K562 (cell line): ENCODE results near the gene ASCL3. TPM values are rescaled to one million over a fixed set of nuclear protein-coding genes. Genes with fewer than 3 reads are reported as not detected.

Experiments used
- CBX3 ChIP-seq, 2 experiments: IDR thresholded peaks; 1 replicate in 1 of 2; 2 replicates in 1 of 2; pipeline ENCODE4 v1.6.1; 2012; ENCODE audit warnings: inconsistent platforms in 2 of 2, low read length in 2 of 2, borderline replicate concordance in 1 of 2, control low read depth in 1 of 2
- CC2D1A ChIP-seq: fragments of 450-650 bp; IDR thresholded peaks from 2 replicates; pipeline ENCODE4 v1.6.1; 2017; ENCODE audit warnings: mild to moderate bottlenecking
- CEBPB ChIP-seq: fragments of 450-650 bp; IDR thresholded peaks from 2 replicates; pipeline ENCODE4 v1.6.1; 2016; ENCODE audit warnings: missing genetic modification characterization, missing compliant biosample characterization
- CXXC5 ChIP-seq: fragments of 250-450 bp; sonication (Bioruptor Pico); IDR thresholded peaks from 2 replicates; pipeline ENCODE4 v1.8.0; 2022; ENCODE audit warnings: inconsistent platforms, mild to moderate bottlenecking, moderate library complexity
- EWSR1 ChIP-seq: fragments of 450-650 bp; IDR thresholded peaks from 2 replicates; pipeline ENCODE4 v1.6.1; 2018; ENCODE audit warnings: borderline replicate concordance, mild to moderate bottlenecking, low read depth, moderate library complexity; ENCODE audit not compliant: partially characterized antibody
- FOXA3 ChIP-seq, 2 experiments: fragments of 450-650 bp in 1 of 2; sonication (generic) in 1 of 2; formaldehyde crosslinking; IDR thresholded peaks in 1 of 2; conservative IDR thresholded peaks in 1 of 2; 2 replicates each; pipeline versions ENCODE4 v1.4.0 to v1.8.0; 2020 to 2022; ENCODE audit warnings: mild to moderate bottlenecking in 2 of 2, missing genetic modification reagents in 1 of 2
- HNRNPH1 ChIP-seq: fragments of 200-400 bp; formaldehyde crosslinking; optimal IDR thresholded peaks from 2 replicates; pipeline ENCODE3; 2017; ENCODE audit warnings: low read depth, mild to moderate bottlenecking, low read length, moderate library complexity
- MEF2A ChIP-seq: IDR thresholded peaks from 2 replicates; pipeline ENCODE4 v1.6.1; 2011; ENCODE audit warnings: low read depth, mild to moderate bottlenecking, low read length, moderate library complexity; ENCODE audit not compliant: control insufficient read depth
- MTA1 ChIP-seq: fragments of 450-650 bp; IDR thresholded peaks from 2 replicates; pipeline ENCODE4 v1.6.1; 2017; ENCODE audit warnings: borderline replicate concordance
- MYNN ChIP-seq, 2 experiments: sonication (generic); formaldehyde crosslinking in 1 of 2; IDR thresholded peaks; 2 replicates each; pipeline versions ENCODE4 v1.5.0 to v1.6.1; 2016 to 2020; ENCODE audit warnings: antibody characterized with exemption in 1 of 2, missing genetic modification reagents in 1 of 2
- NCOA4 ChIP-seq: fragments of 450-650 bp; IDR thresholded peaks from 2 replicates; pipeline ENCODE4 v1.6.1; 2018; ENCODE audit warnings: mild to moderate bottlenecking; ENCODE audit not compliant: partially characterized antibody
- PHF8 ChIP-seq: fragments of 200-600 bp; sonication (generic); IDR thresholded peaks from 2 replicates; pipeline ENCODE4 v1.6.1; 2012; ENCODE audit warnings: mixed run types, mild to moderate bottlenecking, inconsistent platforms, low read length, moderate library complexity, borderline replicate concordance
- SLC30A9 ChIP-seq: fragments of 250-450 bp; sonication (Bioruptor Pico); IDR thresholded peaks from 2 replicates; pipeline ENCODE4 v1.8.0; 2022; ENCODE audit warnings: mild to moderate bottlenecking, moderate library complexity
- SMARCC2 ChIP-seq: fragments of 450-650 bp; IDR thresholded peaks from 2 replicates; pipeline ENCODE4 v1.6.1; 2017; ENCODE audit warnings: antibody characterized with exemption, moderate library complexity, mild to moderate bottlenecking, low read depth
- TCF3 ChIP-seq: sonication (generic); formaldehyde crosslinking; IDR thresholded peaks from 2 replicates; pipeline ENCODE4 v1.4.0; 2020; ENCODE audit warnings: mild to moderate bottlenecking, missing genetic modification reagents
- ZBTB8A ChIP-seq: fragments of 450-650 bp; IDR thresholded peaks from 2 replicates; pipeline ENCODE4 v1.6.1; 2018; ENCODE audit warnings: mild to moderate bottlenecking, moderate library complexity; ENCODE audit not compliant: partially characterized antibody
- ZC3H4 ChIP-seq: sonication (generic); formaldehyde crosslinking; IDR thresholded peaks from 2 replicates; pipeline ENCODE4 v1.9.0; 2021; ENCODE audit warnings: missing genetic modification reagents, borderline replicate concordance
- ZFPM2 ChIP-seq: fragments of 250-450 bp; sonication (Bioruptor Pico); IDR thresholded peaks from 2 replicates; pipeline ENCODE4 v1.5.1; 2022; ENCODE audit warnings: mild to moderate bottlenecking
- ZKSCAN3 ChIP-seq: fragments of 250-450 bp; sonication (Bioruptor Pico); IDR thresholded peaks from 2 replicates; pipeline ENCODE4 v1.4.0; 2020
- ZNF408 ChIP-seq: fragments of 250-450 bp; sonication (Bioruptor Pico); IDR thresholded peaks from 2 replicates; pipeline ENCODE4 v1.4.0; 2020; ENCODE audit warnings: low read depth, mild to moderate bottlenecking, moderate library complexity
- polyA plus RNA-seq, 8 experiments: library from polyadenylated mRNA; depleted of rRNA in 4 of 8; stranded (reverse) in 5 of 8; unstranded in 3 of 8; fragments of >200 nt; fragmentation: Nextera tagmentation in 2 of 8; fragmentation: Illumina TruSeq in 1 of 8; extraction: Ambion mirVana in 2 of 8; extraction: Trizol in 1 of 8; gene quantifications; 2 replicates each; pipeline versions ENCODE4 v1.2.1 to v1.2.3, GENCODE V29; 2011 to 2014; ENCODE audit warnings: inconsistent platforms in 1 of 8, missing spikeins in 1 of 8
- total RNA-seq, 7 experiments: library from RNA; depleted of rRNA in 6 of 7; stranded (reverse); fragments of >200 nt in 6 of 7; fragmentation: Illumina TruSeq in 2 of 7; extraction: Trizol in 2 of 7; gene quantifications; 2 replicates each; pipeline versions ENCODE4 v1.2.1 to v1.2.3, GENCODE V29; 2011 to 2021; ENCODE audit warnings: low replicate concordance in 1 of 7
- TF ChIP-seq, protein P1 (sequence below): fragments of 250-450 bp; sonication (Bioruptor Pico); IDR thresholded peaks from 2 replicates; pipeline ENCODE4 v1.5.0; 2020; ENCODE audit warnings: mild to moderate bottlenecking, borderline replicate concordance
- TF ChIP-seq, protein P2 (sequence below): fragments of 450-650 bp; IDR thresholded peaks from 2 replicates; pipeline ENCODE4 v1.6.1; 2016; ENCODE audit warnings: antibody characterized with exemption

The ASCL3 gene
- total and polyA plus RNA-seq, 9 of the 15 experiments (the other 6 are each of a cell fraction or from before 2014, with no cell fraction given), result not detected

DNA sequence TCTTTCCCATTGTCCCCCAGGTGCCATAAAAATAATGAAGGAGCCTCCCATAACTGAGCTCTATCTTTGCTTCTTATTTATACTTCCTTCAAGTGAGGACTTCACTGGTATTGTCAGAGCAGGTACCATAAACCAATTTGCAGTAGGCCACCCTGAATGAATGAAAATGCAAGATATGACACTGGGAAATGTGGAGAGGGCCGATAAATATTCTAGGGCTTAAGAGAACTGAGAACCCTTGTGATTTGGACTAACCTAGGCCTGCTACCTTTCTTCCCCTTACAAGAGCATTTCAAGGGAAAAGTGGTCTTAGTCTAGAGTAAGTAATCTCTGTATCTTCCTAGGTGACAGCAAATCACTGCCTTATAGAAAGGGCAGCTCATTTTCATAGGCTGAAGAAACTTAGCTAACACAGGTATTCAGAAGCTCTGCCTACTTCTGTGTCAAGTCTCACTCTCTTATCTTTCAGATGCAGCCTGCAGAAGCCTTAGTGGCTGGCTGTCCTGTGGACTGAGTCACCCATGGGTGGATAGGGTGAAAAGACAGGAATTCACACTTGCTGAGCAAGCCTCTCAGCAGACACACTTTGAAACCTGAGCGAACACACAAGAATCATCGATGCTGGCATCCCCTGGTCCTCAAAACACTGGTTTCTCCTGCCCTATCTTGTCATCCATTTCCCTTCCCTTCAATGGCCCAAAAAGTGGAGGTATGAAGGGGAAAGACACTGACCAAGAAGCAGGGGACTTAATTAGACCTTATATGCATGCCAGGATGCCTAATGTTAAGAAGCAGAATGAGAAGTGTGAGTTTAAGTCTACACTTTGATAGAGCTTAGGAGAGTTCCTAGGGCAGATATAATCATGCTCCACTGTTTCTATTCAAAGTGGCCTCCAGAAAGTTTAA lies 45.8 kb upstream of the ASCL3 start (continued):
- TF ChIP-seq NCOA4 (peak; percentile 52), ZC3H4 (CRISPR knock-in tag) (no peak), EWSR1 (no peak), ZNF408 (CRISPR knock-in tag) (no peak), MEF2A (no peak), MTA1 (peak; percentile 68; the same call in 1 of the 2 replicates), CEBPB (tag) (no peak), ZBTB8A (no peak), ZKSCAN3 (no peak), MYNN (IDR thresholded peaks at IDR 0.05) (peak; percentile 63; the same call in 1 of the 2 replicates), MYNN (CRISPR knock-in tag; IDR thresholded peaks at IDR 0.05) (no peak), SMARCC2 (peak; percentile 96), ZFPM2 (no peak), CXXC5 (CRISPR knock-in tag) (no peak), TCF3 (CRISPR knock-in tag) (peak; percentile 96), PHF8 (no peak; the same call in 1 of the 2 replicates), SLC30A9 (no peak), CC2D1A (peak; percentile 69; the same call in 1 of the 2 replicates), CBX3 (IDR thresholded peaks at IDR 0.05; ENCODE audit: borderline replicate concordance in 1 of 2, low read length in 2 of 2) (peak in 1 of 2 experiments; percentile 80; a peak in 1 of 3 replicates), HNRNPH1 (no peak), FOXA3 (CRISPR knock-in tag; conservative IDR thresholded peaks at IDR 0.05 in 1 of 2, IDR thresholded peaks at IDR 0.05 in 1 of 2) (no peak)
- TF ChIP-seq, protein P1, sequence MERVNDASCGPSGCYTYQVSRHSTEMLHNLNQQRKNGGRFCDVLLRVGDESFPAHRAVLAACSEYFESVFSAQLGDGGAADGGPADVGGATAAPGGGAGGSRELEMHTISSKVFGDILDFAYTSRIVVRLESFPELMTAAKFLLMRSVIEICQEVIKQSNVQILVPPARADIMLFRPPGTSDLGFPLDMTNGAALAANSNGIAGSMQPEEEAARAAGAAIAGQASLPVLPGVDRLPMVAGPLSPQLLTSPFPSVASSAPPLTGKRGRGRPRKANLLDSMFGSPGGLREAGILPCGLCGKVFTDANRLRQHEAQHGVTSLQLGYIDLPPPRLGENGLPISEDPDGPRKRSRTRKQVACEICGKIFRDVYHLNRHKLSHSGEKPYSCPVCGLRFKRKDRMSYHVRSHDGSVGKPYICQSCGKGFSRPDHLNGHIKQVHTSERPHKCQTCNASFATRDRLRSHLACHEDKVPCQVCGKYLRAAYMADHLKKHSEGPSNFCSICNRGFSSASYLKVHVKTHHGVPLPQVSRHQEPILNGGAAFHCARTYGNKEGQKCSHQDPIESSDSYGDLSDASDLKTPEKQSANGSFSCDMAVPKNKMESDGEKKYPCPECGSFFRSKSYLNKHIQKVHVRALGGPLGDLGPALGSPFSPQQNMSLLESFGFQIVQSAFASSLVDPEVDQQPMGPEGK (CRISPR knock-in tag), result no peak
- TF ChIP-seq, protein P2, sequence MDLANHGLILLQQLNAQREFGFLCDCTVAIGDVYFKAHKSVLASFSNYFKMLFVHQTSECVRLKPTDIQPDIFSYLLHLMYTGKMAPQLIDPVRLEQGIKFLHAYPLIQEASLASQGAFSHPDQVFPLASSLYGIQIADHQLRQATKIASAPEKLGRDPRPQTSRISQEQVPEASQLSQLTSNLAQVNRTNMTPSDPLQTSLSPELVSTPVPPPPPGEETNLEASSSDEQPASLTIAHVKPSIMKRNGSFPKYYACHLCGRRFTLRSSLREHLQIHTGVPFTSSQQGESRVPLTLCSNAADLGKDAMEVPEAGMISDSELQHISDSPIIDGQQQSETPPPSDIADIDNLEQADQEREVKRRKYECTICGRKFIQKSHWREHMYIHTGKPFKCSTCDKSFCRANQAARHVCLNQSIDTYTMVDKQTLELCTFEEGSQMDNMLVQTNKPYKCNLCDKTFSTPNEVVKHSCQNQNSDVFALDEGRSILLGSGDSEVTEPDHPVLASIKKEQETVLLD, result peak; percentile 47; the same call in 1 of the 2 replicates
